ENCODE results near the gene HK3.

The HK3 gene

GRCh38 chr5:176831425-176831824, 67.7 kb downstream of the HK3 start:
- TF ChIP-seq CTCF (IDR thresholded peaks at IDR 0.05; ENCODE audit: control insufficient read depth, insufficient read depth, low read depth, low read length, missing control alignments), result no peak
- no peak overlapping the region for H3K4me3 ChIP-seq (ENCODE audit: control insufficient read depth, low read depth, low read length)
- DNase-seq (ENCODE audit: low read depth), result no peak

GRCh38 chr5:176830995-176831423, 68.1 kb downstream of the HK3 start:
- no peak for DNase-seq (ENCODE audit: low read depth)
- no peak overlapping the region for H3K4me3 ChIP-seq (ENCODE audit: control insufficient read depth, low read depth, low read length)
- no peak for TF ChIP-seq CTCF (IDR thresholded peaks at IDR 0.05; ENCODE audit: control insufficient read depth, insufficient read depth, low read depth, low read length, missing control alignments)
